ENCODE results near the gene VAT1L.

VAT1L gene

DNA sequence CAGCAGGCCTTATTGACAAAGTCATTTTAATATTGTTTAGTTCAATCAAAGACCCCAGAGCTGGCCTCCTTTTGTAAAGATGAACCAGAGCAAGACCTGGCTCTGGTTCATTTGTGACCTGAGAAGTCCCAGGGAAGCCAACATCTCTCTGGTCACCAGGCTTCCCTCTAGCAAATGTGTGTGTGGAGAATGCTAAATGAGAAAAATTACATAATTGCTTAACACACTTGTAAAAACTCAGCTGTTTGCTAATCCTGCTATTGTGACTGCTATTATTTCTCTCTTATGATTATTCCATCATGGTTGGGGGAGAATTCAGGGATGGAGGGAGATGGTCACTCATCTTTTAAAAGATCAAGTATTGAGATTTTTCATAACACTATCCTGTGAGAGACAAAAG is 139.7 kb downstream of the VAT1L start:
- H3K18ac ChIP-seq (ENCODE audit: low read length): no peak overlapping the region
- H3K36me3 ChIP-seq (replicated peaks in 1 of 2; ENCODE audit: control insufficient read depth in 2 of 2, insufficient read depth in 2 of 2, low read length in 2 of 2): no peaks in the 10 kb centered on the region
- H3K4me2 ChIP-seq (ENCODE audit: insufficient read depth, low read length, poor library complexity, severe bottlenecking): no peak overlapping the region
- H2BK5ac ChIP-seq (ENCODE audit: low read length): no peak overlapping the region
- no peak overlapping the region for H3K14ac ChIP-seq (ENCODE audit: low read length)
- H3K4me1 ChIP-seq (ENCODE audit: control insufficient read depth in 2 of 2, insufficient read depth in 1 of 2, low read depth in 1 of 2, low read length in 2 of 2): peaks cover 6 to 8% of the 10 kb centered on the region in 2 donors
- no peak overlapping the region for H4K91ac ChIP-seq (ENCODE audit: low read depth, low read length, poor library complexity)
- no peak overlapping the region for H2BK120ac ChIP-seq (ENCODE audit: low read depth, low read length)
- H2BK15ac ChIP-seq (ENCODE audit: low read length): no peak overlapping the region
- H4K8ac ChIP-seq (ENCODE audit: low read depth, low read length): no peak overlapping the region
- no peak overlapping the region for H2BK12ac ChIP-seq (ENCODE audit: low read length)
- H3K23ac ChIP-seq (ENCODE audit: low read depth, low read length, poor library complexity): no peak overlapping the region
- H2AK5ac ChIP-seq (ENCODE audit: low read depth, low read length): no peak overlapping the region
- no peaks in the 10 kb centered on the region for H3K79me1 ChIP-seq (ENCODE audit: low read depth, low read length)
- no peak overlapping the region for H3K4ac ChIP-seq (ENCODE audit: low read length)
- H3K9me3 ChIP-seq (replicated peaks in 1 of 2; ENCODE audit: control insufficient read depth in 2 of 2, insufficient read depth in 1 of 2, low read depth in 1 of 2, low read length in 2 of 2): no peaks in the 10 kb centered on the region
- no peaks in the 10 kb centered on the region for H3K27me3 ChIP-seq (ENCODE audit: control insufficient read depth in 3 of 3, insufficient read depth in 3 of 3, low read depth in 1 of 3, low read length in 3 of 3)
- no peak overlapping the region for H3K27ac ChIP-seq (replicated peaks; ENCODE audit: low read length)
- no peak for DNase-seq (ENCODE audit: low spot score)
- no peak overlapping the region for H2AFZ ChIP-seq (ENCODE audit: low read length)
- no peak overlapping the region for H3K4me3 ChIP-seq (ENCODE audit: low read length in 2 of 2)
- H3K9ac ChIP-seq (ENCODE audit: low read depth, low read length, poor library complexity): no peak overlapping the region

GRCh38 chr16:77929004-77929403 is 140.6 kb downstream of the VAT1L start:
- no peak overlapping the region for H2AK5ac ChIP-seq (ENCODE audit: low read depth, low read length)
- no peak for DNase-seq (ENCODE audit: low spot score)
- no peak overlapping the region for H3K4me3 ChIP-seq (ENCODE audit: low read length in 2 of 2)
- no peak overlapping the region for H2BK12ac ChIP-seq (ENCODE audit: low read length)
- H4K8ac ChIP-seq (ENCODE audit: low read depth, low read length): no peak overlapping the region
- H4K91ac ChIP-seq (ENCODE audit: low read depth, low read length, poor library complexity): no peak overlapping the region
- no peak overlapping the region for H3K18ac ChIP-seq (ENCODE audit: low read length)
- H3K9me3 ChIP-seq (replicated peaks in 1 of 2; ENCODE audit: control insufficient read depth in 2 of 2, insufficient read depth in 1 of 2, low read depth in 1 of 2, low read length in 2 of 2): no peaks in the 10 kb centered on the region
- no peak overlapping the region for H3K9ac ChIP-seq (ENCODE audit: low read depth, low read length, poor library complexity)
- H3K36me3 ChIP-seq (replicated peaks in 1 of 2; ENCODE audit: control insufficient read depth in 2 of 2, insufficient read depth in 2 of 2, low read length in 2 of 2): no peaks in the 10 kb centered on the region
- no peak overlapping the region for H3K14ac ChIP-seq (ENCODE audit: low read length)
- WGBS, 2 donors (ENCODE audit: extremely low coverage in 2 of 2, insufficient read length in 2 of 2, insufficient replicate concordance in 1 of 2): no CpG with 5 or more reads among the region's 8 CpGs
- no peak overlapping the region for H3K23ac ChIP-seq (ENCODE audit: low read depth, low read length, poor library complexity)
- no peak overlapping the region for H2BK120ac ChIP-seq (ENCODE audit: low read depth, low read length)
- H2BK15ac ChIP-seq (ENCODE audit: low read length): no peak overlapping the region
- H2BK5ac ChIP-seq (ENCODE audit: low read length): no peak overlapping the region
- no peak overlapping the region for H2AFZ ChIP-seq (ENCODE audit: low read length)
- H3K27ac ChIP-seq (replicated peaks; ENCODE audit: low read length): no peak overlapping the region
- H3K4ac ChIP-seq (ENCODE audit: low read length): no peak overlapping the region
- no peaks in the 10 kb centered on the region for H3K79me1 ChIP-seq (ENCODE audit: low read depth, low read length)
- peaks cover 2% of the 10 kb centered on the region in 2 donors for H3K4me1 ChIP-seq (ENCODE audit: control insufficient read depth in 2 of 2, insufficient read depth in 1 of 2, low read depth in 1 of 2, low read length in 2 of 2)
- no peaks in the 10 kb centered on the region for H3K27me3 ChIP-seq (ENCODE audit: control insufficient read depth in 3 of 3, insufficient read depth in 3 of 3, low read depth in 1 of 3, low read length in 3 of 3)
- no peak overlapping the region for H3K4me2 ChIP-seq (ENCODE audit: insufficient read depth, low read length, poor library complexity, severe bottlenecking)

GRCh38 chr16:77931058-77931457 is 142.7 kb downstream of the VAT1L start:
- WGBS, 2 donors (ENCODE audit: extremely low coverage in 2 of 2, insufficient read length in 2 of 2, insufficient replicate concordance in 1 of 2): no CpG with 5 or more reads among the region's 4 CpGs
- Histone ChIP-seq H3K4me2 (ENCODE audit: insufficient read depth, low read length, poor library complexity, severe bottlenecking) (no peak overlapping the region), H2AK5ac (ENCODE audit: low read depth, low read length) (no peak overlapping the region), H3K36me3 (replicated peaks in 1 of 2; ENCODE audit: control insufficient read depth in 2 of 2, insufficient read depth in 2 of 2, low read length in 2 of 2) (no peaks in the 10 kb centered on the region), H3K27me3 (ENCODE audit: control insufficient read depth in 3 of 3, insufficient read depth in 3 of 3, low read depth in 1 of 3, low read length in 3 of 3) (no peaks in the 10 kb centered on the region), H3K4ac (ENCODE audit: low read length) (no peak overlapping the region), H2BK15ac (ENCODE audit: low read length) (no peak overlapping the region), H3K79me1 (ENCODE audit: low read depth, low read length) (no peaks in the 10 kb centered on the region), H3K14ac (ENCODE audit: low read length) (no peak overlapping the region), H2BK12ac (ENCODE audit: low read length) (no peak overlapping the region), H3K27ac (replicated peaks; ENCODE audit: low read length) (no peak overlapping the region), H3K23ac (ENCODE audit: low read depth, low read length, poor library complexity) (no peak overlapping the region), H3K4me3 (ENCODE audit: low read length in 2 of 2) (no peak overlapping the region), H4K91ac (ENCODE audit: low read depth, low read length, poor library complexity) (no peak overlapping the region), H2BK5ac (ENCODE audit: low read length) (no peak overlapping the region), H3K9me3 (replicated peaks in 1 of 2; ENCODE audit: control insufficient read depth in 2 of 2, insufficient read depth in 1 of 2, low read depth in 1 of 2, low read length in 2 of 2) (peaks cover 0 to 6% of the 10 kb centered on the region in 2 donors), H3K18ac (ENCODE audit: low read length) (no peak overlapping the region), H4K8ac (ENCODE audit: low read depth, low read length) (no peak overlapping the region), H3K4me1 (ENCODE audit: control insufficient read depth in 2 of 2, insufficient read depth in 1 of 2, low read depth in 1 of 2, low read length in 2 of 2) (peaks cover 0 to 2% of the 10 kb centered on the region in 2 donors), H3K9ac (ENCODE audit: low read depth, low read length, poor library complexity) (no peak overlapping the region), H2AFZ (ENCODE audit: low read length) (no peak overlapping the region), H2BK120ac (ENCODE audit: low read depth, low read length) (no peak overlapping the region)
- no peak for DNase-seq (ENCODE audit: low spot score)

GRCh38 chr16:77937473-77938149 is 149.2 kb downstream of the VAT1L start:
- H2AFZ ChIP-seq (ENCODE audit: low read length): no peak overlapping the region
- H3K9me3 ChIP-seq (replicated peaks in 1 of 2; ENCODE audit: control insufficient read depth in 2 of 2, insufficient read depth in 1 of 2, low read depth in 1 of 2, low read length in 2 of 2): peaks cover 7 to 8% of the 10 kb centered on the region in 2 donors
- no peak overlapping the region for H3K14ac ChIP-seq (ENCODE audit: low read length)
- no peak overlapping the region for H3K4ac ChIP-seq (ENCODE audit: low read length)
- no peak overlapping the region for H2BK15ac ChIP-seq (ENCODE audit: low read length)
- no peaks in the 10 kb centered on the region for H3K79me1 ChIP-seq (ENCODE audit: low read depth, low read length)
- peaks cover 0 to 1% of the 10 kb centered on the region in 2 donors for H3K4me1 ChIP-seq (ENCODE audit: control insufficient read depth in 2 of 2, insufficient read depth in 1 of 2, low read depth in 1 of 2, low read length in 2 of 2)
- no peak for DNase-seq (ENCODE audit: low spot score)
- no peak overlapping the region for H2AK5ac ChIP-seq (ENCODE audit: low read depth, low read length)
- no CpG with 5 or more reads among the region's 7 CpGs for WGBS, 2 donors (ENCODE audit: extremely low coverage in 2 of 2, insufficient read length in 2 of 2, insufficient replicate concordance in 1 of 2)
- no peak overlapping the region for H3K9ac ChIP-seq (ENCODE audit: low read depth, low read length, poor library complexity)
- no peak overlapping the region for H2BK5ac ChIP-seq (ENCODE audit: low read length)
- H4K8ac ChIP-seq (ENCODE audit: low read depth, low read length): no peak overlapping the region
- no peak overlapping the region for H3K4me2 ChIP-seq (ENCODE audit: insufficient read depth, low read length, poor library complexity, severe bottlenecking)
- no peak overlapping the region for H3K4me3 ChIP-seq (ENCODE audit: low read length in 2 of 2)
- H4K91ac ChIP-seq (ENCODE audit: low read depth, low read length, poor library complexity): no peak overlapping the region
- no peak overlapping the region for H2BK120ac ChIP-seq (ENCODE audit: low read depth, low read length)
- no peak overlapping the region for H2BK12ac ChIP-seq (ENCODE audit: low read length)
- H3K23ac ChIP-seq (ENCODE audit: low read depth, low read length, poor library complexity): no peak overlapping the region
- H3K36me3 ChIP-seq (replicated peaks in 1 of 2; ENCODE audit: control insufficient read depth in 2 of 2, insufficient read depth in 2 of 2, low read length in 2 of 2): no peaks in the 10 kb centered on the region
- no peak overlapping the region for H3K18ac ChIP-seq (ENCODE audit: low read length)
- no peaks in the 10 kb centered on the region for H3K27me3 ChIP-seq (ENCODE audit: control insufficient read depth in 3 of 3, insufficient read depth in 3 of 3, low read depth in 1 of 3, low read length in 3 of 3)
- H3K27ac ChIP-seq (replicated peaks; ENCODE audit: low read length): no peak overlapping the region
